ENCODE results near the gene VTI1A. TPM values are rescaled to one million over a fixed set of nuclear protein-coding genes. Genes with fewer than 3 reads are reported as not detected.

The VTI1A gene
- total and polyA plus RNA-seq, 9 of the 15 experiments (the other 6 are each of a cell fraction or from before 2014, with no cell fraction given) = 9.3 to 21.4 (median 16.0) TPM

DNA sequence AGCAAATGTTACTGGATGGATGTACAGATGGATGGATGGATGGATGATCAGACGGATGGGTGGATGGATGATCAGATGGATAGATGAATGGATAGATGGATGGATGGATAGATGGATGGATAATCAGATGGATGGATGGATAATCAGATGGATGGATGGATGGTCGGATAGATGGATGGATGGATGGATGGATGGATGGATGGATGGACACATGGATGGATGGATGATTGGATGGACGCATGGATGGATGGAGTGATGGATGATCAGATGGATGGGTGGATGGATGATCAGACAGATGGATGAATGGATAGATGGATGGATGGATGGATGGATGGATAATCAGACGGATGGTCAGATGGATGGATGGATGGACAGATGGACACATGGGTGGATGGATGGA is 412.8 kb downstream of the VTI1A start:
- Histone ChIP-seq H3K9me3 (replicated peaks; ENCODE audit: control insufficient read depth, insufficient read depth, low read depth, low read length) (peaks cover 3% of the 10 kb centered on the region), H3K27me3 (ENCODE audit: control insufficient read depth in 2 of 2, insufficient read depth in 2 of 2, low read length in 2 of 2) (0 out of 5 replicates have a peak, but pooled peaks cover 0 to 4% of the 10 kb centered on the region in 2 experiments), H3K9me1 (ENCODE audit: control insufficient read depth, insufficient read depth, low read length) (no peaks in the 10 kb centered on the region), H2AFZ (ENCODE audit: low read depth, low read length) (no peak overlapping the region), H3K79me2 (ENCODE audit: control insufficient read depth, insufficient read depth, low read length) (no peaks in the 10 kb centered on the region), H3K4me3 (no peak overlapping the region), H3K9ac (ENCODE audit: insufficient read depth in 1 of 2, low read depth in 2 of 2, low read length in 2 of 2) (no peak overlapping the region), H3K4me1 (replicated peaks in 1 of 2; ENCODE audit: control insufficient read depth in 2 of 2, insufficient read depth in 2 of 2, low read length in 2 of 2) (no peaks in the 10 kb centered on the region; a peak in 1 of 5 replicates), H3K27ac (ENCODE audit: extremely low read depth, low read depth, low read length) (no peak overlapping the region), H3K4me2 (ENCODE audit: insufficient read depth, low read length) (no peak overlapping the region), H3K36me3 (ENCODE audit: control insufficient read depth, insufficient read depth, low read length) (no peaks in the 10 kb centered on the region), H4K20me1 (replicated peaks; ENCODE audit: control insufficient read depth, insufficient read depth, low read length) (no peaks in the 10 kb centered on the region)
- no TSS peak for BruUV-seq (replicated peaks)
- ChIA-PET CTCF (ENCODE audit: low intra/inter-chr PET ratio) (no interaction called here), POLR2A (interaction anchor here (0.7 kb wide), 1 partner anchor 11 kb away, joined by 3 read pairs; no protein-coding TSS in a partner anchor)
- DNase-seq (ENCODE audit: extremely low read depth in 1 of 4, low spot score in 3 of 4) (no peak), FAIRE-seq (no peak), ATAC-seq (no peak)
- intact Hi-C loops (cut with micrococcal nuclease) (no loop called here), in situ Hi-C loops (cut with MboI) (no loop called here)
- WGBS (ENCODE audit: insufficient coverage, low coverage, missing lambda C conversion rate) = 0% methylated on average over 2 of the region's 4 CpGs
- TF ChIP-seq KDM1A (IDR thresholded peaks at IDR 0.05) = no peak
- no peak for TF ChIP-seq BRD9 (IDR thresholded peaks at IDR 0.05; ENCODE audit: low read depth, partially characterized antibody)
- TF ChIP-seq, protein P1, sequence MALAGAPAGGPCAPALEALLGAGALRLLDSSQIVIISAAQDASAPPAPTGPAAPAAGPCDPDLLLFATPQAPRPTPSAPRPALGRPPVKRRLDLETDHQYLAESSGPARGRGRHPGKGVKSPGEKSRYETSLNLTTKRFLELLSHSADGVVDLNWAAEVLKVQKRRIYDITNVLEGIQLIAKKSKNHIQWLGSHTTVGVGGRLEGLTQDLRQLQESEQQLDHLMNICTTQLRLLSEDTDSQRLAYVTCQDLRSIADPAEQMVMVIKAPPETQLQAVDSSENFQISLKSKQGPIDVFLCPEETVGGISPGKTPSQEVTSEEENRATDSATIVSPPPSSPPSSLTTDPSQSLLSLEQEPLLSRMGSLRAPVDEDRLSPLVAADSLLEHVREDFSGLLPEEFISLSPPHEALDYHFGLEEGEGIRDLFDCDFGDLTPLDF (CRISPR knock-in tag; IDR thresholded peaks at IDR 0.05) = no peak
- no peak for TF ChIP-seq CEBPG (CRISPR knock-in tag; IDR thresholded peaks at IDR 0.05)
- no peak for TF ChIP-seq CEBPG (tag; conservative IDR thresholded peaks at IDR 0.05 in 1 of 2, IDR thresholded peaks at IDR 0.05 in 1 of 2)
- TF ChIP-seq BDP1 (IDR thresholded peaks at IDR 0.05; ENCODE audit: insufficient read depth, insufficient read length) = no peak
- no peak for TF ChIP-seq ZBTB8A (IDR thresholded peaks at IDR 0.05; ENCODE audit: partially characterized antibody)
- TF ChIP-seq, protein P2, sequence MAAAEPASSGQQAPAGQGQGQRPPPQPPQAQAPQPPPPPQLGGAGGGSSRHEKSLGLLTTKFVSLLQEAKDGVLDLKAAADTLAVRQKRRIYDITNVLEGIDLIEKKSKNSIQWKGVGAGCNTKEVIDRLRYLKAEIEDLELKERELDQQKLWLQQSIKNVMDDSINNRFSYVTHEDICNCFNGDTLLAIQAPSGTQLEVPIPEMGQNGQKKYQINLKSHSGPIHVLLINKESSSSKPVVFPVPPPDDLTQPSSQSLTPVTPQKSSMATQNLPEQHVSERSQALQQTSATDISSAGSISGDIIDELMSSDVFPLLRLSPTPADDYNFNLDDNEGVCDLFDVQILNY (CRISPR knock-in tag; IDR thresholded peaks at IDR 0.05) = no peak
- TF ChIP-seq RBM17 (IDR thresholded peaks at IDR 0.05; ENCODE audit: borderline replicate concordance, low read depth, low read length) = no peak
- TF ChIP-seq TARDBP (IDR thresholded peaks at IDR 0.05) = no peak
- TF ChIP-seq ZNF79 (CRISPR knock-in tag; IDR thresholded peaks at IDR 0.05; ENCODE audit: low read depth) = no peak
- TF ChIP-seq, protein P3, sequence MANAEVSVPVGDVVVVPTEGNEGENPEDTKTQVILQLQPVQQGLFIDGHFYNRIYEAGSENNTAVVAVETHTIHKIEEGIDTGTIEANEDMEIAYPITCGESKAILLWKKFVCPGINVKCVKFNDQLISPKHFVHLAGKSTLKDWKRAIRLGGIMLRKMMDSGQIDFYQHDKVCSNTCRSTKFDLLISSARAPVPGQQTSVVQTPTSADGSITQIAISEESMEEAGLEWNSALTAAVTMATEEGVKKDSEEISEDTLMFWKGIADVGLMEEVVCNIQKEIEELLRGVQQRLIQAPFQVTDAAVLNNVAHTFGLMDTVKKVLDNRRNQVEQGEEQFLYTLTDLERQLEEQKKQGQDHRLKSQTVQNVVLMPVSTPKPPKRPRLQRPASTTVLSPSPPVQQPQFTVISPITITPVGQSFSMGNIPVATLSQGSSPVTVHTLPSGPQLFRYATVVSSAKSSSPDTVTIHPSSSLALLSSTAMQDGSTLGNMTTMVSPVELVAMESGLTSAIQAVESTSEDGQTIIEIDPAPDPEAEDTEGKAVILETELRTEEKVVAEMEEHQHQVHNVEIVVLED (CRISPR knock-in tag; IDR thresholded peaks at IDR 0.05) = no peak
- TF ChIP-seq, protein P4, sequence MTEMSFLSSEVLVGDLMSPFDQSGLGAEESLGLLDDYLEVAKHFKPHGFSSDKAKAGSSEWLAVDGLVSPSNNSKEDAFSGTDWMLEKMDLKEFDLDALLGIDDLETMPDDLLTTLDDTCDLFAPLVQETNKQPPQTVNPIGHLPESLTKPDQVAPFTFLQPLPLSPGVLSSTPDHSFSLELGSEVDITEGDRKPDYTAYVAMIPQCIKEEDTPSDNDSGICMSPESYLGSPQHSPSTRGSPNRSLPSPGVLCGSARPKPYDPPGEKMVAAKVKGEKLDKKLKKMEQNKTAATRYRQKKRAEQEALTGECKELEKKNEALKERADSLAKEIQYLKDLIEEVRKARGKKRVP (CRISPR knock-in tag; IDR thresholded peaks at IDR 0.05) = no peak
- TF ChIP-seq CBFA2T3 (IDR thresholded peaks at IDR 0.05) = no peak
- no peak for TF ChIP-seq RBFOX2 (IDR thresholded peaks at IDR 0.05; ENCODE audit: low read depth, low read length)
- TF ChIP-seq, protein P5, sequence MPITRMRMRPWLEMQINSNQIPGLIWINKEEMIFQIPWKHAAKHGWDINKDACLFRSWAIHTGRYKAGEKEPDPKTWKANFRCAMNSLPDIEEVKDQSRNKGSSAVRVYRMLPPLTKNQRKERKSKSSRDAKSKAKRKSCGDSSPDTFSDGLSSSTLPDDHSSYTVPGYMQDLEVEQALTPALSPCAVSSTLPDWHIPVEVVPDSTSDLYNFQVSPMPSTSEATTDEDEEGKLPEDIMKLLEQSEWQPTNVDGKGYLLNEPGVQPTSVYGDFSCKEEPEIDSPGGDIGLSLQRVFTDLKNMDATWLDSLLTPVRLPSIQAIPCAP (CRISPR knock-in tag; IDR thresholded peaks at IDR 0.05; ENCODE audit: borderline replicate concordance) = no peak

Data from K562 (cell line).